A549 (cell line): ENCODE measurements around the gene ZFP57. TPM values are rescaled to one million over a fixed set of nuclear protein-coding genes. Genes with fewer than 3 reads are reported as not detected.

Source experiments
- ATAC-seq, 2 experiments: fragments of 200-7000 bp in 1 of 2; fragments of >200 bp in 1 of 2; cut with Nextera tagmentation in 1 of 2; cut with Tn5 transposase in 1 of 2; 3 replicates each; pipeline versions ENCODE4 v1.8.0 to v1.9.1; 2018 to 2020; ENCODE audit warnings: mild to moderate bottlenecking in 1 of 2, moderate library complexity in 1 of 2
- CTCF ChIA-PET: fragments of 300-600 bp; sonication (Branson Sonifier 250); formaldehyde crosslinking; extraction: SDS; loops from one replicate; lab custom pipeline; 2021; ENCODE audit warnings: antibody characterized with exemption, inconsistent platforms; lab: Yijun Ruan, JAX
- POLR2A ChIA-PET: fragments of 350-600 bp; formaldehyde crosslinking; extraction: SDS; loops from one replicate; lab custom pipeline; 2021; ENCODE audit warnings: antibody characterized with exemption, inconsistent platforms; lab: Yijun Ruan, JAX
- DNase-seq, 2 experiments: peaks; one replicate each; pipeline versions ENCODE4 v3.0.0 to v3.0.0-alpha.2; 2011 to 2016; ENCODE audit warnings: low read depth in 1 of 2, low spot score in 1 of 2
- FAIRE-seq: peaks from 2 replicates; lab custom pipeline; 2011; peaks lifted over from hg19 to GRCh38; lab: Jason Lieb, UNC
- H3K27ac ChIP-seq, 2 experiments: fragments of >200 bp; sonication (Bioruptor Twin); formaldehyde crosslinking; 3 replicates each; pipeline ENCODE4 v1.5.1; 2016 to 2017
- H3K4me1 ChIP-seq: fragments of >200 bp; sonication (Bioruptor Twin); formaldehyde crosslinking; 3 replicates; pipeline ENCODE4 v1.6.1; 2016
- H3K4me2 ChIP-seq: fragments of >200 bp; sonication (Bioruptor Twin); formaldehyde crosslinking; 3 replicates; pipeline ENCODE4 v1.6.1; 2016
- H3K4me3 ChIP-seq: fragments of >200 bp; sonication (Bioruptor Twin); formaldehyde crosslinking; 3 replicates; pipeline ENCODE4 v1.5.1; 2016
- H3K9me3 ChIP-seq: fragments of >200 bp; sonication (Bioruptor Twin); formaldehyde crosslinking; 3 replicates; pipeline ENCODE4 v1.6.1; 2016
- CBX8 ChIP-seq: fragments of 200-600 bp; sonication (generic); IDR thresholded peaks from 2 replicates; pipeline ENCODE4 v1.6.1; 2016
- JUN ChIP-seq, 2 experiments: fragments of >200 bp; sonication (Bioruptor Twin); formaldehyde crosslinking; IDR thresholded peaks; 2 replicates in 1 of 2; 3 replicates in 1 of 2; pipeline ENCODE4 v1.6.1; 2016 to 2017
- JUNB ChIP-seq: fragments of >200 bp; sonication (Bioruptor Twin); formaldehyde crosslinking; IDR thresholded peaks from 2 replicates; pipeline ENCODE4 v1.6.1; 2016
- KDM5A ChIP-seq: fragments of 200-600 bp; sonication (generic); IDR thresholded peaks from 2 replicates; pipeline ENCODE4 v1.6.1; 2016; ENCODE audit warnings: antibody characterized with exemption, mild to moderate bottlenecking
- NPAS2 ChIP-seq: fragments of 250-450 bp; sonication (Bioruptor Pico); IDR thresholded peaks from 2 replicates; pipeline ENCODE4 v1.8.0; 2022; ENCODE audit warnings: mild to moderate bottlenecking, moderate library complexity, borderline replicate concordance
- NR3C1 ChIP-seq: fragments of >200 bp; sonication (Bioruptor Twin); formaldehyde crosslinking; IDR thresholded peaks from 3 replicates; pipeline ENCODE4 v1.6.1; 2017
- RFX5 ChIP-seq: fragments of 450-650 bp; IDR thresholded peaks from 2 replicates; pipeline ENCODE4 v1.7.1; 2014; ENCODE audit warnings: antibody characterized with exemption, mild to moderate bottlenecking, moderate library complexity
- RNF2 ChIP-seq: fragments of 200-600 bp; sonication (generic); IDR thresholded peaks from 2 replicates; pipeline ENCODE4 v1.6.1; 2016; ENCODE audit warnings: low read depth, mild to moderate bottlenecking, antibody characterized with exemption, moderate library complexity, borderline replicate concordance
- SMC3 ChIP-seq: fragments of >200 bp; sonication (Bioruptor Twin); formaldehyde crosslinking; IDR thresholded peaks from 3 replicates; pipeline ENCODE4 v1.6.1; 2018; ENCODE audit warnings: inconsistent platforms
- SREBF2 ChIP-seq: fragments of 450-650 bp; IDR thresholded peaks from 2 replicates; pipeline ENCODE4 v1.6.1; 2014; ENCODE audit warnings: mild to moderate bottlenecking, moderate library complexity
- TP53 ChIP-seq: fragments of 250-450 bp; sonication (Bioruptor Pico); IDR thresholded peaks from 2 replicates; pipeline ENCODE4 v1.5.0; 2021; ENCODE audit warnings: mild to moderate bottlenecking, moderate library complexity
- ZNF302 ChIP-seq: fragments of 250-450 bp; sonication (Bioruptor Pico); IDR thresholded peaks from 2 replicates; pipeline ENCODE4 v1.9.0; 2021; ENCODE audit warnings: inconsistent platforms, mild to moderate bottlenecking, moderate library complexity
- ZSCAN20 ChIP-seq: fragments of 250-450 bp; sonication (Bioruptor Pico); IDR thresholded peaks from 2 replicates; pipeline ENCODE4 v1.8.0; 2022; ENCODE audit warnings: mild to moderate bottlenecking, moderate library complexity
- WGBS: methylation state at CpG from one replicate; pipeline ENCODE4 v1.1.6; 2017; ENCODE audit errors: missing lambda C conversion rate; 5-methylcytosine and 5-hydroxymethylcytosine counted together
- polyA plus RNA-seq, 4 experiments: library from polyadenylated mRNA; depleted of rRNA in 3 of 4; stranded (reverse); fragments of >200 nt; fragmentation: RNase III in 1 of 4; extraction: RNeasy Plus Mini Kit Qiagen cat#74134 plus additional on column Dnase treatment in 1 of 4; gene quantifications; 2 replicates in 3 of 4; 3 replicates in 1 of 4; pipeline ENCODE4 v1.2.3, GENCODE V29; 2011 to 2017
- TF ChIP-seq, protein P1 (sequence below): fragments of >200 bp; sonication (Bioruptor Twin); formaldehyde crosslinking; IDR thresholded peaks from 2 replicates; pipeline ENCODE4 v1.6.1; 2016
- TF ChIP-seq, protein P2 (sequence below): fragments of >200 bp; sonication (Bioruptor Twin); formaldehyde crosslinking; IDR thresholded peaks from 3 replicates; pipeline ENCODE4 v1.6.1; 2016
- TF ChIP-seq, protein P3 (sequence below): fragments of 250-450 bp; sonication (Bioruptor Pico); IDR thresholded peaks from 2 replicates; pipeline ENCODE4 v1.5.0; 2021; ENCODE audit warnings: mild to moderate bottlenecking, moderate library complexity, borderline replicate concordance

The ZFP57 gene
- polyA plus RNA-seq, 2 of the 4 experiments (the other 2 are of a cell fraction): 0.08 TPM; not detected in 1

DNA sequence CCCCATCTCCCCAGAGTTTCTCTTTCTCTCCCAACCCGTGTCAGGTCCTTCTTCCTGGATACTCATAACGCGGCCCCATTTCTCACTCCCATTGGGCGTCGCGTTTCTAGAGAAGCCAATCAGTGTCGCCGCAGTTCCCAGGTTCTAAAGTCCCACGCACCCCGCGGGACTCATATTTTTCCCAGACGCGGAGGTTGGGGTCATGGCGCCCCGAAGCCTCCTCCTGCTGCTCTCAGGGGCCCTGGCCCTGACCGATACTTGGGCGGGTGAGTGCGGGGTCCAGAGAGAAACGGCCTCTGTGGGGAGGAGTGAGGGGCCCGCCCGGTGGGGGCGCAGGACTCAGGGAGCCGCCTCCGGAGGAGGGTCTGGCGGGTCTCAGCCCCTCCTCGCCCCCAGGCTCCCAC, 42.3 kb upstream of the ZFP57 start, which contains the start of gene HLA-F:
TSS of gene HLA-F (plus strand) at position 173 of the 404 bp plus-strand sequence. CDS start at position 203, 30 bp downstream.
- ATAC-seq (peak; percentile 99), DNase-seq (peak; percentile 68 to 76), FAIRE-seq (no peak)
- POLR2A ChIA-PET: no interaction called here
- Histone ChIP-seq H3K4me3 (peak within 1 kb of the TSS; percentile 55), H3K9me3 (no peaks in the 10 kb centered on the region), H3K4me2 (peak within 1 kb of the TSS; percentile 85), H3K27ac (peak within 1 kb of the TSS; percentile 43 to 84; a peak in 5 of 6 replicates)
- TF ChIP-seq JUNB (no peak), RFX5 (peak; percentile 99)
- TF ChIP-seq, all 56 proteins: peak for 1
- CTCF ChIA-PET: no interaction called here
- 0% methylated on average over 13 of the region's 26 CpGs for WGBS
- H3K4me1 ChIP-seq: no peaks in the 10 kb centered on the region

DNA sequence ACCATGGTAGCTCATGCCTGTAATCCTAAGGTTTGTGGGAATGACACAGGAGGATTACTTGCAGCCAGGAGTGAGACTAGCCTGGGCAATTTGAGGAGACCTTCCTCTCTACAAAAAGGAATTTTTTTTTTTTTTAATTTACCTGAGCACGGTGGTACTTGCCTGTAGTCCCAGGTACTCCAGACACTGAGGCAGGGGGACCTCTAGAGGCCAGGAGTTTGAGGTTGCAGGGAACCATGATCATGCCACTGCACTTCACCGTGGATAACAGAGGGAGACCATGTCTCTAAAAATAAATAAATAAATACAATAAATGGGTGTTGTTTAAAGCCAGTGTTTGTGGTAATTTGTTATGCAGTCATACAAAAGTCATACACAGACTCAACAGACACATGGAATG, 39.9 kb upstream of the ZFP57 start:
- WGBS: 31% methylated on average over 2 of the region's 2 CpGs
- CTCF ChIA-PET: interaction anchor here (0.6 to 0.7 kb wide), 3 partner anchors 86 to 748 kb away, joined by 3 to 5 read pairs (median 3); no protein-coding TSS in a partner anchor

DNA sequence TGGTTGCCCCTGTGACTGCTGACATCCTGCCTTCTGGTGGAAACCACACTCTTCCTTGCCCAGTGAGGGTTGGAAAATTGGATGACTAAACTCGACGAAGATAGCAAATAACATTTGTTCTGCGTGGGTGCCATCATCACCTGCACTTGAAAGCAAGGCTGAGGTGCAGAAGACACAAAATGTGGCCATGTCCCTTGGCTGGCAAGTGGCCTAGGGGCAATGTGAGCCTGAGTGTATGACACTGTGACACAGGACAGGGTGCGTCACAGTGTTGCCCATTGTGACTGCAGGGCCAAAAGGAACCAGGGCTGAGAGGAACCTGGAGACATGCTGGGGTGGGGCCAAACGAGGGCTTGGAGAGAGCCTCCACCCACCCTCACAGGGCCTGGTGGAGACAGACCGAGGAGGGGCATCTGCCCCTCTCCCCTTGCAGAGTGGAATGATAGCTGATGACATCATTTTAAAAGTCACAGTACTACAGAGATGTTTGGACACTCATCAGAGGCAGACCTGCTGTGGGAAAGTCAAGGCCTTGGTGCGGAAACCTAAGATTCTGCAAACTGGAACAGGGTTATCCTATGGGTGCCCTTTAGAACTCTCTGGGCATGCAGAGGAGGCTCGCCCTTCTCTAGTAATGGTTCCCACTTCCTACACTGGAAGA, 29.5 kb upstream of the ZFP57 start:
- no peak overlapping the region for H3K4me3 ChIP-seq
- H3K4me2 ChIP-seq: no peak overlapping the region
- H3K27ac ChIP-seq: no peak overlapping the region
- TF ChIP-seq, protein P1, sequence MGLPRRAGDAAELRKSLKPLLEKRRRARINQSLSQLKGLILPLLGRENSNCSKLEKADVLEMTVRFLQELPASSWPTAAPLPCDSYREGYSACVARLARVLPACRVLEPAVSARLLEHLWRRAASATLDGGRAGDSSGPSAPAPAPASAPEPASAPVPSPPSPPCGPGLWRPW: no peak
- no peak for TF ChIP-seq NR3C1
- TF ChIP-seq TP53 (CRISPR knock-in tag): no peak
- TF ChIP-seq CBX8: no peak
- TF ChIP-seq RNF2: no peak
- TF ChIP-seq ZSCAN20 (CRISPR knock-in tag): no peak
- no peak for TF ChIP-seq JUN (IDR thresholded peaks at IDR 0.05)
- no peak for TF ChIP-seq SMC3
- TF ChIP-seq, all 56 proteins: peak for 0
- ChIA-PET CTCF (interaction anchor here (0.6 to 3.1 kb wide), 3 partner anchors 12 to 43 kb away, joined by 3 to 8 read pairs (median 3); no protein-coding TSS in a partner anchor), POLR2A (no interaction called here)
- FAIRE-seq: no peak
- no peaks in the 10 kb centered on the region for H3K4me1 ChIP-seq
- no peak for ATAC-seq
- DNase-seq: no peak
- H3K9me3 ChIP-seq: no peaks in the 10 kb centered on the region; the same call in 2 of the 3 replicates
- 61% methylated on average over 7 of the region's 8 CpGs for WGBS

More for the DNA sequence above, 39.9 kb upstream of the ZFP57 start:
- Histone ChIP-seq H3K4me2 (no peak overlapping the region), H3K4me1 (no peaks in the 10 kb centered on the region), H3K27ac (no peak overlapping the region), H3K9me3 (no peaks in the 10 kb centered on the region), H3K4me3 (no peak overlapping the region)
- DNase-seq (no peak), ATAC-seq (no peak), FAIRE-seq (no peak)
- TF ChIP-seq, protein P2, sequence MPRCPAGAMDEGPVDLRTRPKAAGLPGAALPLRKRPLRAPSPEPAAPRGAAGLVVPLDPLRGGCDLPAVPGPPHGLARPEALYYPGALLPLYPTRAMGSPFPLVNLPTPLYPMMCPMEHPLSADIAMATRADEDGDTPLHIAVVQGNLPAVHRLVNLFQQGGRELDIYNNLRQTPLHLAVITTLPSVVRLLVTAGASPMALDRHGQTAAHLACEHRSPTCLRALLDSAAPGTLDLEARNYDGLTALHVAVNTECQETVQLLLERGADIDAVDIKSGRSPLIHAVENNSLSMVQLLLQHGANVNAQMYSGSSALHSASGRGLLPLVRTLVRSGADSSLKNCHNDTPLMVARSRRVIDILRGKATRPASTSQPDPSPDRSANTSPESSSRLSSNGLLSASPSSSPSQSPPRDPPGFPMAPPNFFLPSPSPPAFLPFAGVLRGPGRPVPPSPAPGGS: no peak
- TF ChIP-seq RNF2: no peak
- TF ChIP-seq SREBF2: no peak
- TF ChIP-seq, protein P3, sequence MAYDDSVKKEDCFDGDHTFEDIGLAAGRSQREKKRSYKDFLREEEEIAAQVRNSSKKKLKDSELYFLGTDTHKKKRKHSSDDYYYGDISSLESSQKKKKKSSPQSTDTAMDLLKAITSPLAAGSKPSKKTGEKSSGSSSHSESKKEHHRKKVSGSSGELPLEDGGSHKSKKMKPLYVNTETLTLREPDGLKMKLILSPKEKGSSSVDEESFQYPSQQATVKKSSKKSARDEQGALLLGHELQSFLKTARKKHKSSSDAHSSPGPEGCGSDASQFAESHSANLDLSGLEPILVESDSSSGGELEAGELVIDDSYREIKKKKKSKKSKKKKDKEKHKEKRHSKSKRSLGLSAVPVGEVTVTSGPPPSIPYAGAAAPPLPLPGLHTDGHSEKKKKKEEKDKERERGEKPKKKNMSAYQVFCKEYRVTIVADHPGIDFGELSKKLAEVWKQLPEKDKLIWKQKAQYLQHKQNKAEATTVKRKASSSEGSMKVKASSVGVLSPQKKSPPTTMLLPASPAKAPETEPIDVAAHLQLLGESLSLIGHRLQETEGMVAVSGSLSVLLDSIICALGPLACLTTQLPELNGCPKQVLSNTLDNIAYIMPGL (CRISPR knock-in tag): no peak
- TF ChIP-seq JUN (IDR thresholded peaks at IDR 0.05): no peak
- no peak for TF ChIP-seq NPAS2 (CRISPR knock-in tag)
- TF ChIP-seq KDM5A: no peak
- TF ChIP-seq SMC3: no peak
- no peak for TF ChIP-seq ZNF302 (CRISPR knock-in tag)
- no peak for TF ChIP-seq NR3C1
- POLR2A ChIA-PET: no interaction called here
